ENCODE results near the gene NNAT. TPM values are rescaled to one million over a fixed set of nuclear protein-coding genes. Genes with fewer than 3 reads are reported as not detected.

Gene NNAT
- total RNA-seq, 1 experiment from 2014 or later: 43.1 TPM

GRCh38 chr20:37565134-37565811 lies 44.2 kb downstream of the NNAT start:
- Histone ChIP-seq H2AFZ (ENCODE audit: low read length) (no peak overlapping the region), H2BK5ac (ENCODE audit: insufficient read length, low read length) (no peak overlapping the region), H3K4me2 (ENCODE audit: insufficient read depth, insufficient read length, low read length) (no peak overlapping the region), H2BK20ac (ENCODE audit: low read depth, low read length, poor library complexity, severe bottlenecking) (no peak overlapping the region), H3K27me3 (ENCODE audit: insufficient read depth, low read length) (no peaks in the 10 kb centered on the region), H4K20me1 (ENCODE audit: control insufficient read depth, insufficient read depth, insufficient read length) (no peaks in the 10 kb centered on the region), H3T11ph (ENCODE audit: low read length) (no peak overlapping the region), H3K56ac (ENCODE audit: insufficient read length, low read depth, low read length) (no peak overlapping the region), H3K23ac (ENCODE audit: insufficient read length, low read depth, low read length) (no peak overlapping the region), H2BK120ac (ENCODE audit: low read depth, low read length, poor library complexity, severe bottlenecking) (no peak overlapping the region), H3K23me2 (ENCODE audit: insufficient read length, low read depth, low read length, poor library complexity, severe bottlenecking) (no peaks in the 10 kb centered on the region), H3K14ac (ENCODE audit: insufficient read depth, low read length) (no peak overlapping the region), H4K5ac (ENCODE audit: insufficient read length, low read depth, low read length) (no peak overlapping the region), H3K79me2 (ENCODE audit: insufficient read depth, low read length) (no peaks in the 10 kb centered on the region), H3K9me3 (ENCODE audit: control insufficient read depth, low read depth, low read length) (no peaks in the 10 kb centered on the region), H2BK15ac (ENCODE audit: low read depth, low read length) (no peak overlapping the region), H3K9ac (ENCODE audit: extremely low read depth, insufficient read length, low read length) (no peak overlapping the region), H4K8ac (replicated peaks; ENCODE audit: insufficient read length, low read depth, low read length) (no peak overlapping the region), H3K4me1 (ENCODE audit: insufficient read depth, low read length) (peaks cover 7% of the 10 kb centered on the region; the same call in 1 of the 2 replicates), H4K91ac (ENCODE audit: insufficient read length, low read depth, low read length) (no peak overlapping the region), H3K27ac (ENCODE audit: insufficient read length, low read depth, low read length) (no peak overlapping the region), H2AK5ac (ENCODE audit: insufficient read length, low read length) (no peak overlapping the region), H3K4ac (ENCODE audit: low read depth, low read length) (no peak overlapping the region), H3K18ac (ENCODE audit: insufficient read length, low read depth, low read length) (no peak overlapping the region), H2BK12ac (ENCODE audit: insufficient read length, low read depth, low read length) (no peak overlapping the region), H3K79me1 (ENCODE audit: insufficient read depth, low read depth, low read length, poor library complexity, severe bottlenecking) (no peaks in the 10 kb centered on the region)
- H3K27ac Mint-ChIP-seq: no peak overlapping the region
- peak overlapping the region in 1 of 2 experiments; percentile 31; a peak in 1 of 5 replicates for H3K4me3 Mint-ChIP-seq
- no peaks in the 10 kb centered on the region for H3K36me3 Mint-ChIP-seq (ENCODE audit: insufficient read depth in 1 of 3, low read depth in 3 of 3)
- H3K4me1 Mint-ChIP-seq: peaks cover 30 to 35% of the 10 kb centered on the region in 2 experiments
- H3K27me3 Mint-ChIP-seq (ENCODE audit: low read depth): peaks cover 37% of the 10 kb centered on the region
- TF ChIP-seq, protein P1, sequence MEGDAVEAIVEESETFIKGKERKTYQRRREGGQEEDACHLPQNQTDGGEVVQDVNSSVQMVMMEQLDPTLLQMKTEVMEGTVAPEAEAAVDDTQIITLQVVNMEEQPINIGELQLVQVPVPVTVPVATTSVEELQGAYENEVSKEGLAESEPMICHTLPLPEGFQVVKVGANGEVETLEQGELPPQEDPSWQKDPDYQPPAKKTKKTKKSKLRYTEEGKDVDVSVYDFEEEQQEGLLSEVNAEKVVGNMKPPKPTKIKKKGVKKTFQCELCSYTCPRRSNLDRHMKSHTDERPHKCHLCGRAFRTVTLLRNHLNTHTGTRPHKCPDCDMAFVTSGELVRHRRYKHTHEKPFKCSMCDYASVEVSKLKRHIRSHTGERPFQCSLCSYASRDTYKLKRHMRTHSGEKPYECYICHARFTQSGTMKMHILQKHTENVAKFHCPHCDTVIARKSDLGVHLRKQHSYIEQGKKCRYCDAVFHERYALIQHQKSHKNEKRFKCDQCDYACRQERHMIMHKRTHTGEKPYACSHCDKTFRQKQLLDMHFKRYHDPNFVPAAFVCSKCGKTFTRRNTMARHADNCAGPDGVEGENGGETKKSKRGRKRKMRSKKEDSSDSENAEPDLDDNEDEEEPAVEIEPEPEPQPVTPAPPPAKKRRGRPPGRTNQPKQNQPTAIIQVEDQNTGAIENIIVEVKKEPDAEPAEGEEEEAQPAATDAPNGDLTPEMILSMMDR (conservative IDR thresholded peaks at IDR 0.05): no peak
- no CpG with 5 or more reads among the region's 14 CpGs for WGBS (ENCODE audit: extremely low coverage, insufficient read length, low lambda C conversion rate)
- DNase-seq: no peak
- H3K9me3 Mint-ChIP-seq: no peaks in the 10 kb centered on the region; a peak in 2 of 5 replicates
